ENCODE results near the gene RAPSN. TPM values are rescaled to one million over a fixed set of nuclear protein-coding genes. Genes with fewer than 3 reads are reported as not detected.

Gene RAPSN
- polyA plus RNA-seq, 1 donor (not counting 4 experiments of a cell fraction or from before 2014, with no cell fraction given): 0.28 TPM

- no peak for FAIRE-seq
Observed at GRCh38 chr11:47435687-47436086, 13.2 kb downstream of the RAPSN start.

GRCh38 chr11:47434011-47434786 lies 14.7 kb downstream of the RAPSN start:
- Histone ChIP-seq H3K4me2 (ENCODE audit: control insufficient read depth, extremely low read depth, insufficient read depth, low read depth, low read length) (no peak overlapping the region), H3K9ac (ENCODE audit: control insufficient read depth, extremely low read depth, insufficient read depth, low read length) (no peak overlapping the region), H3K4me1 (ENCODE audit: control insufficient read depth, extremely low read depth, insufficient read depth, low read length) (no peaks in the 10 kb centered on the region), H3K36me3 (ENCODE audit: control insufficient read depth in 2 of 2, extremely low read depth in 1 of 2, insufficient read depth in 2 of 2, low read length in 2 of 2) (peaks cover 0 to 2% of the 10 kb centered on the region in 2 experiments), H3K4me3 (ENCODE audit: control insufficient read depth in 2 of 3, extremely low read depth in 1 of 3, insufficient read depth in 2 of 3, low read depth in 1 of 3, low read length in 3 of 3) (no peak overlapping the region), H3K9me1 (ENCODE audit: control insufficient read depth, extremely low read depth, insufficient read depth, low read length) (no peaks in the 10 kb centered on the region), H4K20me1 (ENCODE audit: control insufficient read depth, extremely low read depth, insufficient read depth, low read length) (no peaks in the 10 kb centered on the region), H3K79me2 (ENCODE audit: control insufficient read depth, insufficient read depth, low read length) (no peaks in the 10 kb centered on the region), H2AFZ (ENCODE audit: control insufficient read depth, low read length) (no peak overlapping the region), H3K27ac (ENCODE audit: control insufficient read depth, insufficient read depth, low read length) (no peak overlapping the region), H3K9me3 (ENCODE audit: control insufficient read depth, low read depth, low read length) (no peaks in the 10 kb centered on the region), H3K27me3 (ENCODE audit: control insufficient read depth, extremely low read depth, insufficient read depth, low read length) (no peaks in the 10 kb centered on the region)
- FAIRE-seq: no peak
- no peak for DNase-seq (ENCODE audit: low read depth, low spot score)
- dilution Hi-C loops (cut with MboI; ENCODE audit: extremely low pct_ligation_motif_present, low sequenced_read_pairs): no loop called here
- TF ChIP-seq CTCF (optimal IDR thresholded peaks at IDR 0.05 in 1 of 3, IDR thresholded peaks at IDR 0.05 in 1 of 3, conservative IDR thresholded peaks at IDR 0.05 in 1 of 3; ENCODE audit: extremely low read depth in 1 of 3, insufficient read depth in 2 of 3, low read length in 3 of 3) (no peak), EZH2 (IDR thresholded peaks at IDR 0.05; ENCODE audit: low read length) (no peak)

More at GRCh38 chr11:47435687-47436086, 13.2 kb downstream of the RAPSN start:
- no peaks in the 10 kb centered on the region for H3K27me3 ChIP-seq (ENCODE audit: control insufficient read depth, extremely low read depth, insufficient read depth, low read length)
- DNase-seq (ENCODE audit: low read depth, low spot score): no peak
- H2AFZ ChIP-seq (ENCODE audit: control insufficient read depth, low read length): no peak overlapping the region
- no peaks in the 10 kb centered on the region for H3K9me3 ChIP-seq (ENCODE audit: control insufficient read depth, low read depth, low read length)
- H3K79me2 ChIP-seq (ENCODE audit: control insufficient read depth, insufficient read depth, low read length): no peaks in the 10 kb centered on the region
- peaks cover 0 to 2% of the 10 kb centered on the region in 2 experiments for H3K36me3 ChIP-seq (ENCODE audit: control insufficient read depth in 2 of 2, extremely low read depth in 1 of 2, insufficient read depth in 2 of 2, low read length in 2 of 2)
- no peaks in the 10 kb centered on the region for H4K20me1 ChIP-seq (ENCODE audit: control insufficient read depth, extremely low read depth, insufficient read depth, low read length)
- no peaks in the 10 kb centered on the region for H3K9me1 ChIP-seq (ENCODE audit: control insufficient read depth, extremely low read depth, insufficient read depth, low read length)
- H3K4me1 ChIP-seq (ENCODE audit: control insufficient read depth, extremely low read depth, insufficient read depth, low read length): no peaks in the 10 kb centered on the region
- dilution Hi-C loops (cut with MboI; ENCODE audit: extremely low pct_ligation_motif_present, low sequenced_read_pairs): no loop called here
- no peak overlapping the region for H3K4me3 ChIP-seq (ENCODE audit: control insufficient read depth in 2 of 3, extremely low read depth in 1 of 3, insufficient read depth in 2 of 3, low read depth in 1 of 3, low read length in 3 of 3)
- TF ChIP-seq EZH2 (IDR thresholded peaks at IDR 0.05; ENCODE audit: low read length) (no peak), CTCF (optimal IDR thresholded peaks at IDR 0.05 in 1 of 3, IDR thresholded peaks at IDR 0.05 in 1 of 3, conservative IDR thresholded peaks at IDR 0.05 in 1 of 3; ENCODE audit: extremely low read depth in 1 of 3, insufficient read depth in 2 of 3, low read length in 3 of 3) (no peak)
- no peak overlapping the region for H3K4me2 ChIP-seq (ENCODE audit: control insufficient read depth, extremely low read depth, insufficient read depth, low read depth, low read length)
- H3K9ac ChIP-seq (ENCODE audit: control insufficient read depth, extremely low read depth, insufficient read depth, low read length): no peak overlapping the region
- H3K27ac ChIP-seq (ENCODE audit: control insufficient read depth, insufficient read depth, low read length): no peak overlapping the region

Data from keratinocyte (primary cell).